Sigmoid colon (tissue), 3 donors: ENCODE measurements around the gene RBM17.

ENCODE experiments used
- CTCF ChIP-seq, 4 experiments: fragments of 450-650 bp in 3 of 4; fragments of 200-600 bp in 1 of 4; IDR thresholded peaks; one replicate each; pipeline ENCODE4 v1.5.1; 2016 to 2019; ENCODE audit warnings: antibody characterized with exemption in 4 of 4, mild to moderate bottlenecking in 3 of 4, moderate library complexity in 2 of 4
- POLR2A ChIP-seq, 2 donors: fragments of 450-650 bp; IDR thresholded peaks; one replicate each; pipeline ENCODE4 v1.6.1; 2016; ENCODE audit warnings: antibody characterized with exemption in 2 of 2, mild to moderate bottlenecking in 2 of 2, moderate library complexity in 2 of 2

GRCh38 chr10:6098156-6098555 lies 9.3 kb downstream of the RBM17 start:
- no peak for TF ChIP-seq CTCF (IDR thresholded peaks at IDR 0.05)
- TF ChIP-seq POLR2A (IDR thresholded peaks at IDR 0.05): no peak
